Smooth muscle cell (in vitro differentiated cells): ENCODE results near the gene TNXB. TPM values are rescaled to one million over a fixed set of nuclear protein-coding genes. Genes with fewer than 3 reads are reported as not detected.

Experiments used
- DNase-seq: peaks from one replicate; lab custom pipeline; 2025; ENCODE audit not compliant: unreplicated experiment; lab: John Stamatoyannopoulos, UW
- H2AFZ ChIP-seq: fragments of 200-600 bp; sonication (generic); 2 replicates; pipeline ENCODE4 v1.6.0; 2016; ENCODE audit warnings: antibody characterized with exemption, low read depth, mild to moderate bottlenecking
- H3F3A ChIP-seq: fragments of 200-600 bp; sonication (generic); 2 replicates; pipeline ENCODE4 v1.6.0; 2017; ENCODE audit warnings: antibody characterized with exemption, low read depth
- H3K27ac ChIP-seq: fragments of 200-600 bp; sonication (generic); 2 replicates; pipeline ENCODE4 v1.5.1; 2016; ENCODE audit warnings: low read depth, mild to moderate bottlenecking
- H3K27me3 ChIP-seq: fragments of 200-600 bp; sonication (generic); 2 replicates; pipeline ENCODE4 v1.6.1; 2016; ENCODE audit warnings: low read depth, mild to moderate bottlenecking
- H3K36me3 ChIP-seq: fragments of 200-600 bp; sonication (generic); 2 replicates; pipeline ENCODE4 v1.5.1; 2016; ENCODE audit warnings: low read depth
- H3K4me1 ChIP-seq: fragments of 200-600 bp; sonication (generic); 2 replicates; pipeline ENCODE4 v1.5.1; 2016; ENCODE audit warnings: low read depth
- H3K4me2 ChIP-seq: fragments of 200-600 bp; sonication (generic); 2 replicates; pipeline ENCODE4 v1.6.0; 2016; ENCODE audit warnings: mild to moderate bottlenecking
- H3K4me3 ChIP-seq: fragments of 200-600 bp; sonication (generic); 2 replicates; pipeline ENCODE4 v1.5.1; 2016; ENCODE audit warnings: mild to moderate bottlenecking
- H3K79me2 ChIP-seq: fragments of 200-600 bp; sonication (generic); 2 replicates; pipeline ENCODE4 v1.6.0; 2016; ENCODE audit warnings: low read depth, mild to moderate bottlenecking
- H3K9ac ChIP-seq: fragments of 200-600 bp; sonication (generic); 2 replicates; pipeline ENCODE4 v1.6.0; 2016; ENCODE audit warnings: low read depth
- H3K9me3 ChIP-seq: fragments of 200-600 bp; sonication (generic); replicated peaks from 2 replicates; pipeline ENCODE4 v1.5.1; 2016; ENCODE audit warnings: low read depth
- H4K20me1 ChIP-seq: fragments of 200-600 bp; sonication (generic); 2 replicates; pipeline ENCODE4 v1.6.0; 2016; ENCODE audit warnings: low read depth
- WGBS: methylation state at CpG from one replicate; pipeline ENCODE4 v1.1.7; 2016; ENCODE audit warnings: low lambda C conversion rate; 5-methylcytosine and 5-hydroxymethylcytosine counted together
- polyA plus RNA-seq: library from polyadenylated mRNA; unstranded; fragments of >200 nt; fragmentation: Nextera tagmentation; extraction: Ambion mirVana; gene quantifications from 2 replicates; pipeline ENCODE4 v1.2.1, GENCODE V29; 2016
- total RNA-seq: library from RNA; depleted of rRNA; stranded (reverse); fragments of >200 nt; gene quantifications from 2 replicates; pipeline ENCODE4 v1.2.3, GENCODE V29; 2014
- TF ChIP-seq, protein P1 (sequence below): fragments of 200-600 bp; sonication (generic); IDR thresholded peaks from 2 replicates; pipeline ENCODE4 v1.5.1; 2017; ENCODE audit warnings: borderline replicate concordance, mild to moderate bottlenecking, antibody characterized with exemption; ENCODE audit not compliant: insufficient read depth, poor library complexity, severe bottlenecking

The TNXB gene, protein sequence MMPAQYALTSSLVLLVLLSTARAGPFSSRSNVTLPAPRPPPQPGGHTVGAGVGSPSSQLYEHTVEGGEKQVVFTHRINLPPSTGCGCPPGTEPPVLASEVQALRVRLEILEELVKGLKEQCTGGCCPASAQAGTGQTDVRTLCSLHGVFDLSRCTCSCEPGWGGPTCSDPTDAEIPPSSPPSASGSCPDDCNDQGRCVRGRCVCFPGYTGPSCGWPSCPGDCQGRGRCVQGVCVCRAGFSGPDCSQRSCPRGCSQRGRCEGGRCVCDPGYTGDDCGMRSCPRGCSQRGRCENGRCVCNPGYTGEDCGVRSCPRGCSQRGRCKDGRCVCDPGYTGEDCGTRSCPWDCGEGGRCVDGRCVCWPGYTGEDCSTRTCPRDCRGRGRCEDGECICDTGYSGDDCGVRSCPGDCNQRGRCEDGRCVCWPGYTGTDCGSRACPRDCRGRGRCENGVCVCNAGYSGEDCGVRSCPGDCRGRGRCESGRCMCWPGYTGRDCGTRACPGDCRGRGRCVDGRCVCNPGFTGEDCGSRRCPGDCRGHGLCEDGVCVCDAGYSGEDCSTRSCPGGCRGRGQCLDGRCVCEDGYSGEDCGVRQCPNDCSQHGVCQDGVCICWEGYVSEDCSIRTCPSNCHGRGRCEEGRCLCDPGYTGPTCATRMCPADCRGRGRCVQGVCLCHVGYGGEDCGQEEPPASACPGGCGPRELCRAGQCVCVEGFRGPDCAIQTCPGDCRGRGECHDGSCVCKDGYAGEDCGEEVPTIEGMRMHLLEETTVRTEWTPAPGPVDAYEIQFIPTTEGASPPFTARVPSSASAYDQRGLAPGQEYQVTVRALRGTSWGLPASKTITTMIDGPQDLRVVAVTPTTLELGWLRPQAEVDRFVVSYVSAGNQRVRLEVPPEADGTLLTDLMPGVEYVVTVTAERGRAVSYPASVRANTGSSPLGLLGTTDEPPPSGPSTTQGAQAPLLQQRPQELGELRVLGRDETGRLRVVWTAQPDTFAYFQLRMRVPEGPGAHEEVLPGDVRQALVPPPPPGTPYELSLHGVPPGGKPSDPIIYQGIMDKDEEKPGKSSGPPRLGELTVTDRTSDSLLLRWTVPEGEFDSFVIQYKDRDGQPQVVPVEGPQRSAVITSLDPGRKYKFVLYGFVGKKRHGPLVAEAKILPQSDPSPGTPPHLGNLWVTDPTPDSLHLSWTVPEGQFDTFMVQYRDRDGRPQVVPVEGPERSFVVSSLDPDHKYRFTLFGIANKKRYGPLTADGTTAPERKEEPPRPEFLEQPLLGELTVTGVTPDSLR (N-terminal part only)
- 1.1 and 1.8 TPM in 2 replicates for total RNA-seq
- polyA plus RNA-seq = 1.1 and 4.3 TPM in 2 replicates

DNA sequence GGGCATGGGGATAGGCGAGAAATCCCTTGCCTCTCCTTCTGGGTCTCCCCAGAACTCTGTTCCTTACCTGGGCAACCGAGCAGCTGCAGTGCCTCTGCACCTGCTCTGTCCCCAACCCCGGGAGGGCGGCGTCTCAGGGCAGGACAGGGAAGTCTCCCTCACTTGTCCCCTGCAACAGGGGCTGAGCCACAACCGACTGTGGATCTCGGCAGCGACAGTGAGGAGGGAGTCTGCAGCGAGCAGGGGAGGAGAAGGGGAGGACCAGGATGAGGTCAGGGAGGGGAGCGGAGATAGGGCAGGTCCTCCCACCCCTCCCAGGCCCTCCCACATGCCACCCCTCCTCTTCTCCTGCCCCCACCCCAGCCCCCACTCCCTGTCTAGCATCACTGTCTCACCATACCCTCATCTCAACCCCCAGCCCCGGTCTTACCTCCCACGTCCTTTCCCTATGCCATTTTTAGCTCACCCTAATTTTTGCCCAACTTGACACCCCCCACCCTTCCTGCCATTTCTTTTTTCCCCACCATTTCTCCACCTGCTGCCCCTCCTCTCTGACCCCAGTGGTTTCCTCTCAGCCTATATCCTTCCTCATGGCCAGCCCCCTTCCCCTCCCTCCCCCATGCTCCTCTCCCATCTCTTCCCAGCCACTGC is at the start of gene TNXB:
TSS of gene TNXB (minus strand) at position 225 of the 651 bp plus-strand sequence. CDS start 11,140 bp downstream, outside the sequence.
- Histone ChIP-seq H3K9ac (no peak within 1 kb of the TSS), H3K4me3 (no peak within 1 kb of the TSS), H2AFZ (no peak within 1 kb of the TSS), H4K20me1 (no peaks in the 10 kb centered on the region), H3F3A (peaks cover 7% of the 10 kb centered on the region), H3K27me3 (peaks cover 16% of the 10 kb centered on the region), H3K4me2 (peak within 1 kb of the TSS; percentile 11), H3K79me2 (no peaks in the 10 kb centered on the region), H3K4me1 (peaks cover 5% of the 10 kb centered on the region), H3K9me3 (no peaks in the 10 kb centered on the region), H3K36me3 (no peaks in the 10 kb centered on the region), H3K27ac (no peak within 1 kb of the TSS)
- no peak for DNase-seq
- TF ChIP-seq, protein P1, sequence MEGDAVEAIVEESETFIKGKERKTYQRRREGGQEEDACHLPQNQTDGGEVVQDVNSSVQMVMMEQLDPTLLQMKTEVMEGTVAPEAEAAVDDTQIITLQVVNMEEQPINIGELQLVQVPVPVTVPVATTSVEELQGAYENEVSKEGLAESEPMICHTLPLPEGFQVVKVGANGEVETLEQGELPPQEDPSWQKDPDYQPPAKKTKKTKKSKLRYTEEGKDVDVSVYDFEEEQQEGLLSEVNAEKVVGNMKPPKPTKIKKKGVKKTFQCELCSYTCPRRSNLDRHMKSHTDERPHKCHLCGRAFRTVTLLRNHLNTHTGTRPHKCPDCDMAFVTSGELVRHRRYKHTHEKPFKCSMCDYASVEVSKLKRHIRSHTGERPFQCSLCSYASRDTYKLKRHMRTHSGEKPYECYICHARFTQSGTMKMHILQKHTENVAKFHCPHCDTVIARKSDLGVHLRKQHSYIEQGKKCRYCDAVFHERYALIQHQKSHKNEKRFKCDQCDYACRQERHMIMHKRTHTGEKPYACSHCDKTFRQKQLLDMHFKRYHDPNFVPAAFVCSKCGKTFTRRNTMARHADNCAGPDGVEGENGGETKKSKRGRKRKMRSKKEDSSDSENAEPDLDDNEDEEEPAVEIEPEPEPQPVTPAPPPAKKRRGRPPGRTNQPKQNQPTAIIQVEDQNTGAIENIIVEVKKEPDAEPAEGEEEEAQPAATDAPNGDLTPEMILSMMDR = no peak
- 48% methylated on average over 9 of the region's 12 CpGs for WGBS

DNA sequence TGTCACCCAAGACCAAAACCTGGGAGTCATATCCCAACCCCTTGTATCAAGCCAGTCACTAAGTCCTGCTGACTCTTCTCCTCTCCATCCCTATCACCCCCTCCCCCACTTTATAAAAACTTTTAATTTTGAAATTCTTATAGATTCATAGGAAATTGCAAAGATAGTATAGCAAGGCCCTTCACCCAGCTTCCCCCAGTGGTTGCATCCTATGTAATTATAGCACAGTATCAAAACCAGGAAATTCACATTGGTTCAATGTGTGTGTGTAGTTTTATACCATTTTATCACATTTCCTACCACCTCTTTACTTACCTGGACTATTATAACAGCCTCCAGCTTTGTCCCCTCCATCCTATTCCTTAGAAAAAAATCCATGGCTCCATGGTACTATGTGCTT is 48.9 kb upstream of the TNXB start:
- TF ChIP-seq, protein P1 = no peak
- Histone ChIP-seq H3K4me2 (no peak overlapping the region), H3K27me3 (no peaks in the 10 kb centered on the region), H4K20me1 (no peaks in the 10 kb centered on the region), H3K4me1 (peaks cover 6% of the 10 kb centered on the region), H3K79me2 (peaks cover 10% of the 10 kb centered on the region), H3K9me3 (no peaks in the 10 kb centered on the region), H3K9ac (no peak overlapping the region), H2AFZ (no peak overlapping the region), H3K36me3 (no peaks in the 10 kb centered on the region), H3K4me3 (no peak overlapping the region), H3K27ac (no peak overlapping the region), H3F3A (no peaks in the 10 kb centered on the region)
- DNase-seq = no peak

DNA sequence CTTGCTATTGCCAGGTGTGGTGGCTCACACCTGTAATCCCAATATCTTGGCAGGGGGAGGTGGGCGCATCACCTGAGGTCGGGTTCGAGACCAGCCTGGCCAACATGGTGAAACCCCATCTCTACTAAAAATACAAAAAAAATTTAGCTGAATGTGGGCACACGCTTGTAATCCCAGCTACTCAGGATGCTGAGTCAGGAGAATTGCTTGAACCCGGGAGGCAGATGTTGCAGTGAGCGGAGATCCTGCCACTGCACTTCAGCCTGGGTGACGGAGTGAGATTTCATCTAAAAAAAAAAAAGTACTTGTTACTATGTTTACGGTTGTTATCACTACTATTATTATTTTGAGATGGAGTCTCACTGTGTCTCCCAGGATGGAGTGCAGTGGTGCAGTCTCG is 47.8 kb upstream of the TNXB start:
- Histone ChIP-seq H3K36me3 (no peaks in the 10 kb centered on the region), H3K27me3 (no peaks in the 10 kb centered on the region), H3K4me3 (no peak overlapping the region), H3K9me3 (no peaks in the 10 kb centered on the region), H4K20me1 (no peaks in the 10 kb centered on the region), H3K4me2 (no peak overlapping the region), H3K4me1 (peaks cover 15% of the 10 kb centered on the region), H2AFZ (no peak overlapping the region), H3F3A (no peaks in the 10 kb centered on the region), H3K79me2 (peaks cover 10% of the 10 kb centered on the region), H3K9ac (no peak overlapping the region), H3K27ac (no peak overlapping the region)
- WGBS = 97% methylated on average over 9 of the region's 9 CpGs
- DNase-seq = no peak
- TF ChIP-seq, protein P1 = no peak
